Muscle of arm (tissue), 12 donors: Measurements from ENCODE around the gene EXT2. TPM values are rescaled to one million over a fixed set of nuclear protein-coding genes. Genes with fewer than 3 reads are reported as not detected.

Source experiments
- DNase-seq: peaks from one replicate; pipeline ENCODE4 v3.0.0-alpha.2; 2013
- polyA plus RNA-seq, 12 donors: library from polyadenylated mRNA; unstranded; fragments of 120-200 nt; gene quantifications; one replicate each; pipeline ENCODE4 v1.2.1, GENCODE V29; 2013; ENCODE audit not compliant: insufficient read length in 12 of 12

The EXT2 gene
- polyA plus RNA-seq, 12 donors = 41.0 to 69.1 (median 59.1) TPM; not detected in 1

DNA sequence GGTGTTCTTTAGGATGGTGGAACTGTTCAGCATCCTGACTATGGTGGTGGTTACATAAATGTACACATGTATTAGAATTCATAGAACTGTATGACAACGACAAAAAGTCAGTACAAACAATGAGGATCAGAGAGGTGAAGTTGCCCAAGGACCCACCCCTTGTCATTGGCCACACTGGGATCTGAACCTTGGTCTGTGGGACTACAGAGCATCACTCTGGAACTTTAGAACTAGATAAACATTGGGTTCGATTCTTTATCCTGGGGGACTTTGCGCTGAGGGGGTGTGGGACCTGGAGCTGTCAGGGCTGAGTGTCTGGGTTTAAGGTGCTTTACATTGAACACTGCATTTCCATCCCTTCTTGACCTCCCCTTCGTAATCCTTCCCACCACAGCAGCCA, 12.8 kb upstream of the EXT2 start:
- DNase-seq = no peak

GRCh38 chr11:44083433-44083832, 12.0 kb upstream of the EXT2 start:
- no peak for DNase-seq

- no peak for DNase-seq
Observed at GRCh38 chr11:44083906-44084305, 11.6 kb upstream of the EXT2 start.

DNA sequence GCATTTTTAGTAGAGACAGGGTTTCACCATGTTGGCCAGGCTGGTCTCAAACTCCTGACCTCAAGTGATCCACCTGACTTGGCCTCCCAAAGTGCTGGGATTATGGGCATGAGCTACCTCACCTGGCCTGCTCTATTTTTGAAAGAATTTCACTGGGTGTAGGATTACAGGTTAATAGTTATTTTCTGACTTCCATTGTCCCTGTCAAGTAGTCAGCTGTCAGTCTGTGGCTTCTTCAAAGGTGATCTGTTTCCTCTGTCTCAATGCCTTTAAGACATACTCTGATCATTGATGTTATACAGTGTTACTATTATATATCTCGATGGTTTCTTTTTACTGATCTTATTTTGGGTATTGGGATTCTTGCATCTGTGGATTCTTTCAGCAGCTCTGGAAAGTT, 10.1 kb upstream of the EXT2 start:
- DNase-seq = no peak

- no peak for DNase-seq
Observed at GRCh38 chr11:44088377-44088776, 7.1 kb upstream of the EXT2 start.

DNA sequence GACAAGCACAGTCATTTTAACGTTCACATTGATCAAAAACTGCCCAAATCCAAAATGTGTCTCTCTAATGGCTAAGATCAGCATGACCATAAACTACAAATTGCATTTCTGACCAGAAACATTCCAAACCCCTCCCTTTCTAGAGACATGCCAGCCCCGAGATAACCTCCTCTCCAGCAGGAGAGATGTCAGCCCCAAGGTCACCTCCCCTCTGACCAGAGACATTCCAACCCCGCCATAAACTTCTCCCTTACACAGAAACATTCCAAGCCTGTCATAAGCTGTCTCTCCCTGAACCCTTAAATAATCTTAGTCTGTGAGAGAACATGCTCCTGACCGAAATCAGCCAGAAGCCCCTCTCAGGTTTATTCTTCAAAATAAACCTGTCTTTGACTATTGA, 6.6 kb upstream of the EXT2 start:
- DNase-seq = no peak

DNA sequence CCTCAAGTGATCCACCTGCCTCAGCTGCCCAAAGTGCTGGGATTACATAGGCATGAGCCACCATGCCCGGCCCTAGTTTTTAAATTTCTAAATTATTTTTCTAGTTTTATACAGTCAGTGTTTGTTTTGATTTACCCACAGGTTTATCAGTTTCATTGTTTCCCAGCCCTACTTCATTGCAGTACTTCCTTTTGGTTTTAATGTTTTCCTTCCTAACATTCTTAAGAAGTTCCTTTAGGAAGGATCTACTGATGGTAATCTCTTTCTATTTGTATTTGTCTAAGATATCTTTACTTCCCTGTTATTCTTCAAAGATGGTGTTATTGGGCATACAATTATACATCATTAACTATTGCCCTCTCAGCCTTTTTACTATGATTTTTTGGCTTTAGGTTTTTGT, 4.9 kb upstream of the EXT2 start:
- no peak for DNase-seq

- peak; percentile 85 for DNase-seq
Observed at GRCh38 chr11:44094260-44094868, 1.1 kb upstream of the EXT2 start.

GRCh38 chr11:44096360-44097185, 1.1 kb downstream of the EXT2 start:
- DNase-seq = no peak

GRCh38 chr11:44097821-44098220, 2.3 kb downstream of the EXT2 start:
- no peak for DNase-seq

- no peak for DNase-seq
Observed at GRCh38 chr11:44101098-44101497, 5.6 kb downstream of the EXT2 start.

GRCh38 chr11:44104481-44105294, 9.2 kb downstream of the EXT2 start:
- no peak for DNase-seq

- no peak for DNase-seq
Observed at GRCh38 chr11:44108260-44108659, 12.8 kb downstream of the EXT2 start.

- DNase-seq = peak; percentile 63
Observed at GRCh38 chr11:44110231-44110679, 14.8 kb downstream of the EXT2 start.

DNA sequence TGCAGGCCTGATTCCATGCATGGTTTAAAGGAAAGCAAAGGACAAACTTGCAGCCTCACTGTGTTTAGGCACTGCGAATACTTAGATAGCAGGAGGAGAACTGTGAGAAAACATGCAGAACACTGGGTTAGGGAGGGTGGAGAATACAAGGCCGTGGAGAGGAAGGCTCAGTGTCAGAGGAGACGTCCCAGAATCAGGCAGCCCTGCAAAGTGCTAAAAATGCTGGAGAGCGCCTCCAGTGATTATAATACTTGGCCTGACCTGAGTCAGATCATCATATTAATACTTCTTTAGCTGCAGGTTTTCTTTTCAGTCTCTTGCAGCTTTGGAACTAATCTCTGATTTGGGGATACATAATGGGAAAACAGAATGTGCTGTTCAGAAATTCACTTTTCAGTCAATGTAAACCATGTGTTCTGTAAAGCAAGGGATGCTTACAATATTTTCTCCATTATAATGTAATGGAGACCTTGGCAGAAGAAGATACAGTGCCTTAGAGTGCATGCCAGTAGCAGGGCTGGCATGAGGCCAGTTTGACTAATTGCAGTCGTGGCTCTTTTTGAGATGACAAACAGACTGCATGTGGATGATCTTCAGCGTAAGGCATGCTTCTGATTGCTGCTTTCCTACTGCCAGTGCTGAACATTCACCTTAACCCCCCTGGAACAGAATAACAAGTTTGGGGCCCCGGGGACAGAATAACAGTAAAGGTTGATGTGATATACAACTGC, 16.8 kb downstream of the EXT2 start:
- peak; percentile 73 for DNase-seq

DNA sequence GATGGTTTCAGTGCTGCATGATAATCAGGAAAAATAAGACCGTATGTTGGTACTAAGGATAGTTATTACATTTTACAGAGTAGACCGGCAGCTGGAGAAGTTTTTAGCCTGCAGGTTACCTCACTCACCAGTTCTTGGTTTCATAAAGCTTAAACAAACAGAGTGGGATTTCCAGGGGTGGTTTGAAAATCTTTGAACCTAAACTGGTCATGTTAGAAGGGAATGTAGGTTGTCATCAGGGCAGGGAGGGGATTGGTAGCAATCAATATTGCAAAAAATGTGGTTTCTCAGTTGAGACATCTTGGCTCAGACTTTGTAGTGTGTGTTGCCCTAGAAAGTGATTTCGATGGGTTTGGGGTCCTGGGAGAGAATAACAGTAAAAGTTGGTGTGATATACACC, 17.5 kb downstream of the EXT2 start:
- no peak for DNase-seq

DNA sequence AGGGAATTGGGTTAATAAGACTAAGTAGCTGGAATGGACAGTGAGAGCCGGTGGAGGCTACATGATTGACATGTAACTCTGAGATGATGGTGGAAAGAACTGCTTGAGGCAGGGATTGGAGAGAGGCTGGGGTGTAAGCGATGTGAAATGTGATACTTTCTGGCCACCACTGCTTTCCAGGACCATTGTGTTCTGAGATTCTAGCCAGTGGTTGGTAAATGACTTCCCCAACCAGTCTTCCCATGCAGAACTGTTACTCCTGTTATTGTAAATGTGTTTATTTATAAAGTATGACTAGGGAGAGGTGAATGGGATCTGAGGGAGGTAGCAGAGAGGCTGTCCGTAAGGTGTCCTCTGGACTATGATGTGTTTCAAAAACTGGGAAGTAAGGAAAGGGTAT, 18.1 kb downstream of the EXT2 start:
- no peak for DNase-seq

- no peak for DNase-seq
Observed at GRCh38 chr11:44116234-44116830, 20.9 kb downstream of the EXT2 start.

- DNase-seq = no peak
Observed at GRCh38 chr11:44120169-44120568, 24.7 kb downstream of the EXT2 start.

- no peak for DNase-seq
Observed at GRCh38 chr11:44125598-44125997, 30.1 kb downstream of the EXT2 start.

DNA sequence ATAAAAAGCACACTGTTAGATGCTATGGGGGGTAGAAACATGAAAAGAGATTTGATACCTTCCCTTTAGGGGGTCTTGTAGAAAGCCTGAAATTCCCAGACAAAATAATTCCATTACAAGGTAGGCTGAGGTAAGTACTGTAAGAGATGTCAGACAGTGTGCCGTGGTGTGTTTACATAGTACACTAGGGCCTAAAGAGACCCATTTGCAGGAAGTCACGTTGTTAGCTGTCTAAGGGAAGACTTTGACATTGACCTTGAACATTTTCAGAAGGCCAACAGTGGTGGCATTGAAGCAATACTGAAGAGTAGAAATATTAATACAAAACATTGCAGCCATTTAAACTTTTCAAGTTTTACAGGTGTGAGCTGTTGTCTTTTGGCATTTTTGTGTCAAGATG, 30.8 kb downstream of the EXT2 start:
- DNase-seq = no peak

GRCh38 chr11:44127130-44127529, 31.7 kb downstream of the EXT2 start:
- no peak for DNase-seq
